ENCODE data around the gene USP25.

The USP25 gene

DNA sequence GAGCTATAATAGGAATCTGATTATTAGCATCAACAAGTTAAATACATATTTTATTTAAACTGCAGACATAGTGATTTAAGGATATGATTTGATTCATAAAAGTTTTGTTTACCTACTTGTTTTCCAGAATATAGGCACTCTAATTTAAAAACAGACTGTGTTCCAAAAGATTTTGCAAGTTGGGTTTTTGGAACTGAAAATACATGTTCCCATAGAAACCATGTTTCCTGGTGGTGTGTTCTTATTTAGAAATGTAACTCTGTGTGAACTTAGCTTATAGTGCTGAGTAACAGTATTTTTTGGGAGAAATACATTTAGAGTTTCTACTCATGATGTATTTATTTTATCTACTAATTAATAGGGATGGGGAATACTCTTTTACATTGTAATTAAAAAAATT lies 21.8 kb downstream of the USP25 start:
- CTCF ChIA-PET, result no interaction called here
- POLR2A ChIA-PET, result no interaction called here
- no peak for DNase-seq (ENCODE audit: extremely low spot score)
- TF ChIP-seq LEF1 (IDR thresholded peaks at IDR 0.05; ENCODE audit: borderline replicate concordance) (no peak), ZNF384 (IDR thresholded peaks at IDR 0.05) (no peak), HDGF (IDR thresholded peaks at IDR 0.05; ENCODE audit: borderline replicate concordance) (no peak), SUZ12 (IDR thresholded peaks at IDR 0.05) (no peak), NFRKB (IDR thresholded peaks at IDR 0.05) (no peak), SP1 (IDR thresholded peaks at IDR 0.05) (no peak), L3MBTL2 (conservative IDR thresholded peaks at IDR 0.05) (no peak), ELF4 (IDR thresholded peaks at IDR 0.05) (no peak), FOXK2 (IDR thresholded peaks at IDR 0.05) (no peak), TARDBP (IDR thresholded peaks at IDR 0.05) (no peak), ARNT (IDR thresholded peaks at IDR 0.05) (no peak), CTBP1 (IDR thresholded peaks at IDR 0.05; ENCODE audit: borderline replicate concordance) (no peak), FOXM1 (IDR thresholded peaks at IDR 0.05; ENCODE audit: borderline replicate concordance) (no peak), FOXA1 (IDR thresholded peaks at IDR 0.05) (no peak), BHLHE40 (IDR thresholded peaks at IDR 0.05; ENCODE audit: borderline replicate concordance) (no peak)
- TF ChIP-seq, protein P1, sequence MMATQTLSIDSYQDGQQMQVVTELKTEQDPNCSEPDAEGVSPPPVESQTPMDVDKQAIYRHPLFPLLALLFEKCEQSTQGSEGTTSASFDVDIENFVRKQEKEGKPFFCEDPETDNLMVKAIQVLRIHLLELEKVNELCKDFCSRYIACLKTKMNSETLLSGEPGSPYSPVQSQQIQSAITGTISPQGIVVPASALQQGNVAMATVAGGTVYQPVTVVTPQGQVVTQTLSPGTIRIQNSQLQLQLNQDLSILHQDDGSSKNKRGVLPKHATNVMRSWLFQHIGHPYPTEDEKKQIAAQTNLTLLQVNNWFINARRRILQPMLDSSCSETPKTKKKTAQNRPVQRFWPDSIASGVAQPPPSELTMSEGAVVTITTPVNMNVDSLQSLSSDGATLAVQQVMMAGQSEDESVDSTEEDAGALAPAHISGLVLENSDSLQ (IDR thresholded peaks at IDR 0.05), result no peak

DNA sequence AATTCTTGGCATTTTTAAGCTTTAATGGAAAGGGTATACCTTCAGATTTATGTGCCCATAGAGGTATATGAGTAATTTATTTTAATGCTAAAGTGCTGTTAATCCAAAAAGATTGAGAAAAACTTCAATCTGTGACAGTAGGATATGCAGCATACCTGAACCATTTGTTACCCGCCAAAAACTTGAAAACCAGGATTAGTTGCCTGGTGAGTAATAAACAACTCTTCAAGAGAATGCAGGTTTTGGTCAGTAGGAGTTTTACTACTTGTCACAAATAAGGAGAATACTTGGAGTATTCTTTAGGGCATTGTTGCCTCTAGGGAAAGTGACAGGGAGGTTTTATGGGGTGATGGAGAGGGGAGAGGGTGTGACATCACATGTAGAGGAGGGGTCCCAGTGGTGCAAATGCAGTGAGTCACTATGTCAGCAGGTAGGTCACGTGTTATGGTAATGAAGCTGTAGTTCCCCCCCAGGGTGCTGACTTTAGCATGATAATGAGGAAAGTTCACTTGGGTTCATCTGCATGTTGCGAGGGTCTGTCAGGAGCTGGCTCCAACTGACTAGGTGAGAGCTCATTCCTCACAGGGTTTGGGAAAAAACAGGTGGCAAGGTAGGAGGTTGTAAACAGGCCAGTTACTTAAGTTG lies 23.1 kb downstream of the USP25 start:
- POLR2A ChIA-PET, result no interaction called here
- no peak for TF ChIP-seq NFRKB (IDR thresholded peaks at IDR 0.05)
- CTCF ChIA-PET, result no interaction called here
- no peak for DNase-seq (ENCODE audit: extremely low spot score)

GRCh38 chr21:15753741-15754140 lies 24.0 kb downstream of the USP25 start:
- no peak for TF ChIP-seq HDGF (IDR thresholded peaks at IDR 0.05; ENCODE audit: borderline replicate concordance)
- no peak for TF ChIP-seq FOXM1 (IDR thresholded peaks at IDR 0.05; ENCODE audit: borderline replicate concordance)
- no peak for TF ChIP-seq TARDBP (IDR thresholded peaks at IDR 0.05)
- no peak for TF ChIP-seq NFRKB (IDR thresholded peaks at IDR 0.05)
- no peak for TF ChIP-seq L3MBTL2 (conservative IDR thresholded peaks at IDR 0.05)
- no peak for TF ChIP-seq SUZ12 (IDR thresholded peaks at IDR 0.05)
- TF ChIP-seq, protein P1 (IDR thresholded peaks at IDR 0.05), result no peak
- no peak for TF ChIP-seq LEF1 (IDR thresholded peaks at IDR 0.05; ENCODE audit: borderline replicate concordance)
- no peak for TF ChIP-seq CTBP1 (IDR thresholded peaks at IDR 0.05; ENCODE audit: borderline replicate concordance)
- no peak for TF ChIP-seq ZNF384 (IDR thresholded peaks at IDR 0.05)
- TF ChIP-seq SP1 (IDR thresholded peaks at IDR 0.05), result no peak
- TF ChIP-seq ARNT (IDR thresholded peaks at IDR 0.05), result no peak
- TF ChIP-seq ELF4 (IDR thresholded peaks at IDR 0.05), result no peak
- TF ChIP-seq BHLHE40 (IDR thresholded peaks at IDR 0.05; ENCODE audit: borderline replicate concordance), result no peak
- no peak for TF ChIP-seq FOXK2 (IDR thresholded peaks at IDR 0.05)
- TF ChIP-seq FOXA1 (IDR thresholded peaks at IDR 0.05), result no peak
- DNase-seq (ENCODE audit: extremely low spot score), result no peak
- ChIA-PET CTCF (no interaction called here), POLR2A (no interaction called here)

- ChIA-PET POLR2A (no interaction called here), CTCF (no interaction called here)
- DNase-seq (ENCODE audit: extremely low spot score), result no peak
- TF ChIP-seq BHLHE40 (IDR thresholded peaks at IDR 0.05; ENCODE audit: borderline replicate concordance) (no peak), LEF1 (IDR thresholded peaks at IDR 0.05; ENCODE audit: borderline replicate concordance) (no peak), L3MBTL2 (conservative IDR thresholded peaks at IDR 0.05) (no peak), SUZ12 (IDR thresholded peaks at IDR 0.05) (no peak), FOXK2 (IDR thresholded peaks at IDR 0.05) (no peak), ARNT (IDR thresholded peaks at IDR 0.05) (no peak), TARDBP (IDR thresholded peaks at IDR 0.05) (no peak), NFRKB (IDR thresholded peaks at IDR 0.05) (no peak), ELF4 (IDR thresholded peaks at IDR 0.05) (no peak), ZNF384 (IDR thresholded peaks at IDR 0.05) (no peak), CTBP1 (IDR thresholded peaks at IDR 0.05; ENCODE audit: borderline replicate concordance) (no peak), FOXM1 (IDR thresholded peaks at IDR 0.05; ENCODE audit: borderline replicate concordance) (no peak), HDGF (IDR thresholded peaks at IDR 0.05; ENCODE audit: borderline replicate concordance) (no peak), FOXA1 (IDR thresholded peaks at IDR 0.05) (no peak), SP1 (IDR thresholded peaks at IDR 0.05) (no peak)
- TF ChIP-seq, protein P1 (IDR thresholded peaks at IDR 0.05), result no peak
Observed at GRCh38 chr21:15754640-15755039, 24.9 kb downstream of the USP25 start.

DNA sequence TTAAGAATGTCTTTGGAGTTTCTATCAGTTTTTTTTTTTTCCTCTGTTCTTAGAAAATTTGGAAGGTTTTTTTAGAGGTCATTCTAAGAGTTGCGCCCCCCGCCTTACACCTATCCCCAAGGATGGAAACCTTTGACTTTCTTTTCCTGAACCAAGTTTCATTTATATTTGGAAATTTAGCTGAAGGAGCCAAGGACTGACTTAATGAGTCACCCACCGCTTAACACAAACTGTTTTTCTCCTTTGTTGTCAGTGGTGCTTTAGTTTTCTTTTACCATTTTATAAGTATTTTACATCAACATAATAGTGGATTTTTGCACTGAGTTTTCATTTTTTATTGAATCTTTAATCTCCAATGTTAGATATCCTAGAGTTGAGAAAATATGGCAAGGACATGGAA lies 25.3 kb downstream of the USP25 start:
- no peak for DNase-seq (ENCODE audit: extremely low spot score)
- ChIA-PET CTCF (no interaction called here), POLR2A (no interaction called here)
- TF ChIP-seq ARNT (IDR thresholded peaks at IDR 0.05) (no peak), BHLHE40 (IDR thresholded peaks at IDR 0.05; ENCODE audit: borderline replicate concordance) (no peak), HDGF (IDR thresholded peaks at IDR 0.05; ENCODE audit: borderline replicate concordance) (no peak), ZNF384 (IDR thresholded peaks at IDR 0.05) (no peak), SP1 (IDR thresholded peaks at IDR 0.05) (no peak), SUZ12 (IDR thresholded peaks at IDR 0.05) (no peak)
- TF ChIP-seq, protein P1 (IDR thresholded peaks at IDR 0.05), result no peak

- POLR2A ChIA-PET, result no interaction called here
- CTCF ChIA-PET, result no interaction called here
- DNase-seq (ENCODE audit: extremely low spot score), result no peak
- TF ChIP-seq ZNF384 (IDR thresholded peaks at IDR 0.05) (no peak), FOXM1 (IDR thresholded peaks at IDR 0.05; ENCODE audit: borderline replicate concordance) (no peak), HDGF (IDR thresholded peaks at IDR 0.05; ENCODE audit: borderline replicate concordance) (no peak), SP1 (IDR thresholded peaks at IDR 0.05) (no peak), BHLHE40 (IDR thresholded peaks at IDR 0.05; ENCODE audit: borderline replicate concordance) (no peak), L3MBTL2 (conservative IDR thresholded peaks at IDR 0.05) (no peak), CTBP1 (IDR thresholded peaks at IDR 0.05; ENCODE audit: borderline replicate concordance) (no peak), SUZ12 (IDR thresholded peaks at IDR 0.05) (no peak), LEF1 (IDR thresholded peaks at IDR 0.05; ENCODE audit: borderline replicate concordance) (no peak), TARDBP (IDR thresholded peaks at IDR 0.05) (no peak), FOXK2 (IDR thresholded peaks at IDR 0.05) (no peak)
- TF ChIP-seq, protein P1 (IDR thresholded peaks at IDR 0.05), result no peak
Observed at GRCh38 chr21:15759469-15759868, 29.7 kb downstream of the USP25 start.

Measured in HEK293T (cell line).